Hepatocyte (in vitro differentiated cells): ENCODE results near the gene ZNF446. TPM values are rescaled to one million over a fixed set of nuclear protein-coding genes. Genes with fewer than 3 reads are reported as not detected.

ENCODE experiments used
- DNase-seq: peaks from one replicate; pipeline ENCODE4 v3.0.0-alpha.2; 2016; ENCODE audit warnings: low spot score
- H2AFZ ChIP-seq: fragments of 200-600 bp; sonication (generic); 2 replicates; pipeline ENCODE4 v1.6.0; 2016; ENCODE audit warnings: antibody characterized with exemption, mild to moderate bottlenecking
- H3K27ac ChIP-seq: fragments of 200-600 bp; sonication (generic); 2 replicates; pipeline ENCODE4 v1.5.1; 2016; ENCODE audit warnings: mild to moderate bottlenecking
- H3K27me3 ChIP-seq: fragments of 200-600 bp; sonication (generic); 2 replicates; pipeline ENCODE4 v1.6.1; 2016
- H3K36me3 ChIP-seq: fragments of 200-600 bp; sonication (generic); replicated peaks from 2 replicates; pipeline ENCODE4 v1.5.1; 2016; ENCODE audit warnings: low read depth; ENCODE audit not compliant: insufficient read depth
- H3K4me1 ChIP-seq: fragments of 200-600 bp; sonication (generic); 2 replicates; pipeline ENCODE4 v1.5.1; 2016; ENCODE audit warnings: mild to moderate bottlenecking, moderate library complexity; ENCODE audit not compliant: insufficient read depth
- H3K4me2 ChIP-seq: fragments of 200-600 bp; sonication (generic); 2 replicates; pipeline ENCODE4 v1.6.0; 2016
- H3K4me3 ChIP-seq: fragments of 200-600 bp; sonication (generic); 2 replicates; pipeline ENCODE4 v1.5.1; 2016; ENCODE audit warnings: mild to moderate bottlenecking
- H3K79me2 ChIP-seq: fragments of 200-600 bp; sonication (generic); 2 replicates; pipeline ENCODE4 v1.6.0; 2017; ENCODE audit warnings: mild to moderate bottlenecking
- H3K9me2 ChIP-seq: fragments of 200-600 bp; sonication (generic); replicated peaks from 2 replicates; pipeline ENCODE4 v1.6.0; 2017; ENCODE audit warnings: mild to moderate bottlenecking; ENCODE audit not compliant: insufficient read depth
- H3K9me3 ChIP-seq: fragments of 200-600 bp; sonication (generic); 2 replicates; pipeline ENCODE4 v1.5.1; 2016; ENCODE audit warnings: low read depth, mild to moderate bottlenecking
- H4K20me1 ChIP-seq: fragments of 200-600 bp; sonication (generic); 2 replicates; pipeline ENCODE4 v1.6.0; 2016; ENCODE audit warnings: mild to moderate bottlenecking; ENCODE audit not compliant: insufficient read depth, poor library complexity, severe bottlenecking
- CTCF ChIP-seq: fragments of 200-600 bp; sonication (generic); IDR thresholded peaks from 2 replicates; pipeline ENCODE4 v1.5.1; 2016; ENCODE audit warnings: antibody characterized with exemption, mild to moderate bottlenecking; ENCODE audit not compliant: poor library complexity
- EZH2 ChIP-seq: fragments of 200-600 bp; sonication (generic); IDR thresholded peaks from 2 replicates; pipeline ENCODE4 v1.6.1; 2016; ENCODE audit warnings: antibody characterized with exemption, mild to moderate bottlenecking, borderline replicate concordance
- EZH2phosphoT487 ChIP-seq: fragments of 200-600 bp; sonication (generic); IDR thresholded peaks from one replicate; pipeline ENCODE4 v1.6.1; 2018; ENCODE audit warnings: antibody characterized with exemption, mild to moderate bottlenecking, low read depth, moderate library complexity; ENCODE audit not compliant: unreplicated experiment, severe bottlenecking
- WGBS: methylation state at CpG from one replicate; pipeline ENCODE4 v1.1.6; 2016; ENCODE audit warnings: low lambda C conversion rate; ENCODE audit errors: missing lambda C conversion rate; 5-methylcytosine and 5-hydroxymethylcytosine counted together
- polyA plus RNA-seq: library from polyadenylated mRNA; unstranded; fragments of >200 nt; fragmentation: Nextera tagmentation; extraction: Ambion mirVana; gene quantifications from 2 replicates; pipeline ENCODE4 v1.2.1, GENCODE V29; 2016
- total RNA-seq: library from RNA; depleted of rRNA; stranded (reverse); fragments of >200 nt; gene quantifications from 2 replicates; pipeline ENCODE4 v1.2.3, GENCODE V29; 2014

The ZNF446 gene
- total and polyA plus RNA-seq, 2 experiments from 2014 or later, result 13.8 to 20.5 TPM

- Histone ChIP-seq H3K27me3 (no peaks in the 10 kb centered on the region), H3K4me2 (peak overlapping the region; percentile 83), H3K27ac (peak overlapping the region; percentile 82), H2AFZ (no peak overlapping the region), H3K36me3 (no peaks in the 10 kb centered on the region), H3K4me1 (peaks cover 24% of the 10 kb centered on the region), H3K9me2 (no peaks in the 10 kb centered on the region), H3K9me3 (no peaks in the 10 kb centered on the region), H3K4me3 (no peak overlapping the region), H4K20me1 (peaks cover 5% of the 10 kb centered on the region), H3K79me2 (peaks cover 48% of the 10 kb centered on the region)
- 30% methylated on average over 53 of the region's 66 CpGs for WGBS
- TF ChIP-seq CTCF (peak; percentile 87), EZH2phosphoT487 (no peak)
- peak; percentile 96 for DNase-seq
Measured at GRCh38 chr19:58513694-58514563, 37.8 kb downstream of the ZNF446 start.

DNA sequence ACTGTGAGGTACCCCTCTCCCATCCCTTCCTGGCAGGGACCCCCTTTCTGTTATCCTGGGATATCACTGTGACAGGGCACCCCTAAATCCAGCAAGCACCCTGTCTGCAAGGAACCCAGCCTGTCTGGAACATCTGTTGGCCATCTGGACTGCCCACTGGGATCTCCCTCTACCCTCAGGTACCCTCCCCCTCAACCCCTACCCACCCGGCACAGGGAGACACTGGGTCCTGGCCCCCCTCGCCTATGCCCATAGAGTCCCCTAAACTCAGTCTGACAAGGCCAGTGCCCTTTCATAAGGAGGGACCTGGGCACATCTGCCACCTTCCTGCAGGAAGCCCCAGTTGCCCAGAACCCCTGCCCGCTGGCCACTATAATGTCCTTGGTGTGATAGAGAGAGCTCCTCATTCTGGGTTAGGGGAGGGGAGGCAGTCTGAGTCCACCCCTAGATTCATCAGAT, 38.4 kb downstream of the ZNF446 start:
- no peak overlapping the region for H3K4me3 ChIP-seq
- DNase-seq, result no peak
- H2AFZ ChIP-seq, result no peak overlapping the region
- H3K36me3 ChIP-seq, result no peaks in the 10 kb centered on the region
- no peak for TF ChIP-seq EZH2phosphoT487
- no peak for TF ChIP-seq EZH2
- TF ChIP-seq CTCF, result no peak
- H3K27me3 ChIP-seq, result no peaks in the 10 kb centered on the region
- H3K27ac ChIP-seq, result peak overlapping the region; percentile 43
- no peaks in the 10 kb centered on the region for H3K9me3 ChIP-seq
- peaks cover 5% of the 10 kb centered on the region for H4K20me1 ChIP-seq
- 89% methylated on average over 3 of the region's 3 CpGs for WGBS
- peaks cover 24% of the 10 kb centered on the region for H3K4me1 ChIP-seq
- peak overlapping the region; percentile 83 for H3K4me2 ChIP-seq
- H3K79me2 ChIP-seq, result peaks cover 48% of the 10 kb centered on the region
- H3K9me2 ChIP-seq, result no peaks in the 10 kb centered on the region

DNA sequence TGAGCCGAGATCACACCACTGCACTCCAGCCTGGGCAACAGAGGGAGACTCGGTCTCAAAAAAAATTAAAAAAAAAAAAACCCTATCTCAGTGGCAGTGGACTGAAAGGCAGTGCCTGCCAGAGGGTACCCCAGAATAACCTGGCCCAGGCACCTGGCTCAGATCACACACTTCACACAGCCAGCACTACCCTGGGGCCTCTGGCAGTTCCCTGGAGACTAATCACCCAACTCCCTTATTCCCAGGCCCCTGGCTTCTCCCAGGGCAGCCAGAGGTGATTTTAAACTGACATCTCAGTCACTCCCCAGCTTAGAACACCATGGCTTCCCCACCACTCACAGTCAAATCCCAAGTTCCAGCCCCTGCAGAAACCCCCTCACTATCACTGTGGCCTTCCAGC, 39.1 kb downstream of the ZNF446 start:
- Histone ChIP-seq H4K20me1 (peaks cover 5% of the 10 kb centered on the region), H3K4me1 (peaks cover 25% of the 10 kb centered on the region), H3K79me2 (peaks cover 48% of the 10 kb centered on the region), H3K27ac (no peak overlapping the region), H3K4me3 (no peak overlapping the region), H3K36me3 (no peaks in the 10 kb centered on the region), H3K9me3 (no peaks in the 10 kb centered on the region), H3K4me2 (no peak overlapping the region), H2AFZ (no peak overlapping the region), H3K27me3 (no peaks in the 10 kb centered on the region), H3K9me2 (no peaks in the 10 kb centered on the region)
- WGBS, result 100% methylated on average over 2 of the region's 2 CpGs
- DNase-seq, result no peak
- TF ChIP-seq EZH2phosphoT487 (no peak), CTCF (no peak), EZH2 (no peak)
